Mesodermal cell (in vitro differentiated cells): ENCODE data around the gene CEP112.

ENCODE experiments used
- H3K27ac ChIP-seq: 2 replicates; pipeline ENCODE4 v1.7.0; 2013; ENCODE audit warnings: mild to moderate bottlenecking, low read depth, low read length, moderate library complexity; ENCODE audit not compliant: severe bottlenecking
- H3K36me3 ChIP-seq: 2 replicates; pipeline ENCODE4 v1.7.1; 2013; ENCODE audit warnings: mild to moderate bottlenecking, low read length, moderate library complexity; ENCODE audit not compliant: control insufficient read depth, insufficient read depth
- H3K4me1 ChIP-seq: one replicate; pipeline ENCODE4 v1.7.1; 2013; ENCODE audit warnings: mild to moderate bottlenecking, low read length; ENCODE audit not compliant: insufficient read depth, control insufficient read depth, poor library complexity, severe bottlenecking
- H3K4me3 ChIP-seq: 2 replicates; pipeline ENCODE4 v1.7.0; 2013; ENCODE audit warnings: low read length, control low read depth, mild to moderate bottlenecking; ENCODE audit not compliant: insufficient read depth, poor library complexity, severe bottlenecking; ENCODE audit errors: extremely low read depth
- H3K9me3 ChIP-seq: 2 replicates; pipeline ENCODE4 v1.7.1; 2013; ENCODE audit warnings: mild to moderate bottlenecking, low read length, moderate library complexity; ENCODE audit not compliant: control insufficient read depth
- WGBS, 2 experiments: methylation state at CpG; one replicate each; pipeline ENCODE4 v1.1.5; 2013; ENCODE audit warnings: missing lambda C conversion rate in 2 of 2; ENCODE audit not compliant: insufficient coverage in 2 of 2; 5-methylcytosine and 5-hydroxymethylcytosine counted together

Gene CEP112

DNA sequence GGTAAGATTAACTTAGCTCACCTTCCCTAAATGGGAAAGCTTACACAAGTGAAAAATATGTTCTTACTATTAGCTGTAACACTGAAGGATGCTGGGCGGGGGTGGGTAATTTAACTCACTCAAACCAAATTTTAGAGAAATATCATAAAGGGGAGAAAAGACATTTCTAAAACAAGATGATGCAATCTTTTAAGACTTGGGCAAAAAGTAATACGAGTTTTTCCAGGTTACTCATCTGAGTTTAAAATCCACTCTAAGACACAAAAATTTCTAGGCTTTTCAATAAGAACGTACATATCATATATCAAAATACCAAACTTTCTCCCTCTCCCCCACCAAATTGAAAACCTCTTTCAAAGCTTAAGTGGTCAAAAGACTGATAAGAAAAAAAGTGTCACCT lies 228.8 kb downstream of the CEP112 start:
- WGBS, 2 experiments, result 90 to 100% methylated on average over 2 of the region's 3 CpGs
- Histone ChIP-seq H3K4me1 (no peaks in the 10 kb centered on the region), H3K9me3 (peaks cover 3% of the 10 kb centered on the region), H3K4me3 (no peak overlapping the region), H3K36me3 (peaks cover 3% of the 10 kb centered on the region), H3K27ac (no peak overlapping the region)

DNA sequence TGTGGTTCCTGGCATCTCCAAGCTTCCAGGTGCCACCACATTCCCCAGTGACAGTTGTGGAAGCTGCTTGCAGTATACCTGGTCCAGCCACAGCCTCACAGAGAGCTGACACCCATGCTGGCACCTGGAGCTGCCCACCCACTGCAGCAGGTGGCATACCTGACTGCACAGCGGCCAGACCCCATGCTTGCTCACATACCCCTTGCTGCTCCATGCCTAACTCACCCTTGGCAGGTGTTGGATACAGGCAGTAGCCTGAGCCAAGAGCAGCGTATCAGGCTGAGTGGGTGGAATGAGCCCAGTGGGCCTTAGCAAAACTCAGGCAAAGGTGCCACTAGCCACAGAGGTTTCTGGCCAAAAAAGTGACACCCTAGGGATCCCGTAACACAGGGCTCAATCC lies 232.3 kb downstream of the CEP112 start:
- 88 to 100% methylated on average over 1 to 2 of the region's 3 CpGs for WGBS, 2 experiments
- no peak overlapping the region for H3K4me3 ChIP-seq
- peaks cover 3% of the 10 kb centered on the region for H3K36me3 ChIP-seq
- H3K27ac ChIP-seq, result no peak overlapping the region
- H3K4me1 ChIP-seq, result no peaks in the 10 kb centered on the region
- peaks cover 3% of the 10 kb centered on the region for H3K9me3 ChIP-seq

GRCh38 chr17:65956814-65957213 lies 235.1 kb downstream of the CEP112 start:
- no peaks in the 10 kb centered on the region for H3K4me1 ChIP-seq
- H3K36me3 ChIP-seq, result peaks cover 3% of the 10 kb centered on the region
- no peak overlapping the region for H3K4me3 ChIP-seq
- no peak overlapping the region for H3K27ac ChIP-seq
- no peaks in the 10 kb centered on the region for H3K9me3 ChIP-seq
- no CpG with 5 or more reads among the region's 1 CpG for whole genome bisulfite sequencing, 2 experiments

GRCh38 chr17:65954148-65954449 lies 237.8 kb downstream of the CEP112 start:
- Histone ChIP-seq H3K4me3 (no peak overlapping the region), H3K9me3 (no peaks in the 10 kb centered on the region), H3K4me1 (no peaks in the 10 kb centered on the region), H3K36me3 (no peaks in the 10 kb centered on the region), H3K27ac (peak overlapping the region; percentile 84)
- WGBS, 2 experiments, result 67 to 80% methylated on average over 1 of the region's 2 CpGs

DNA sequence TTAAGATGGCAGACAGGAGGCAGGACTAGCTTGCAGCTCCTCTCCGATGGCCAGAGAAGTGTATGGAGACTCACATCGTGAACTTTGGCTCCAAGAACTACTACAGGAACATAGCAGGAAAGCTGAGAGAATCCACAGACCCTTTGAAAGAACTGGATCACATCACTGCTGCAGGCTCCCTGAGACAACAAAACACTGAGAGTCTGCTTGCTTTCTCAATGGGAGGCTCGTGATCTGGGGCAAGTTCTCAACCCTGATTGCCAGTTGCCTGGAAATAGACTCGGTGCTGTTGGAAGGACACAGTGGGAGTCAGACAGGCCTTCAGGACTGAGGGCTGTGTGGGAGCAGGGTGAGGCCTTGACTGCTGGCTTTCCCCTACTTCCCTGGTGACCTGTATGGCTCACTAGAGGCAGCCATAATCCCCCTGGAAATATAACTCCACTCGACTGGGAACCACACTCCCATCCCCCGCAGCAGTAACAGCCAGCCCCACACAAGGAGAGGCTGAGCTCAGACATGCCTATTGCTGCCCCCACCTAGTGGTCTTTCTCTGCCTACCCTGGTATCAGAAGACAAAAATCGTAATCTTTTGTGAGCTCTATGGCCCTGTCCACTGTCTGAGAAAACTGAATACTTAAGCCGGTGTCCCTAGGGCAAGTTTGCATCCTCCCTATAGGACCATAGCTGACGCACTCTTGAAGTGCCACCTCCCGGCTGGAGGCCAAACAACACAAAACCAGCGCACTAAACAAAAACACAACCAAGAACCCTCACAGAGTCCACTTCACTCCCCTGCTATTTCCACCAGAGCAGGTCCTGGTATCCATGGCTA lies 238.4 kb downstream of the CEP112 start:
- H3K4me3 ChIP-seq, result no peak overlapping the region
- no peaks in the 10 kb centered on the region for H3K36me3 ChIP-seq
- peak overlapping the region; percentile 84 for H3K27ac ChIP-seq
- no peaks in the 10 kb centered on the region for H3K9me3 ChIP-seq
- no peaks in the 10 kb centered on the region for H3K4me1 ChIP-seq
- WGBS, 2 experiments, result 81 to 88% methylated on average over 6 to 11 of the region's 11 CpGs

DNA sequence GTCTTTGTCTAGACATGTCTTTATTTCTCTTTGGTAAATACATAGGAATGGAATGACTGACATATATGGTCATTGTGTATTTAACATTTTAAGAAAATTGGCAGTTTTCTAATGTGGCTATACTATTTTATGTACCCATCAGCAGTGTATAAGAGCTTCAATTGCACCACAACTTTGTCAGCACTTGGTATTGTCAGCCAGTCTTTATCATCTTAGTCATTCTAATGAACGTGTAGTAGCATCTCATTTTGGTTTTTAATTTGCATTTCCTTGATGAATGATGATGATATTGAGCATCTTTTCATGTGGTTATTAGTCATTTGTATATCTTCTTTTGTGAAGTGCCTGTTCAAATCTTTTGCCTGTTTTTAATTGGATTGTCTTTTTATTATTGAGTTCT lies 239.3 kb downstream of the CEP112 start:
- Histone ChIP-seq H3K4me1 (no peaks in the 10 kb centered on the region), H3K9me3 (no peaks in the 10 kb centered on the region), H3K36me3 (no peaks in the 10 kb centered on the region), H3K27ac (no peak overlapping the region), H3K4me3 (no peak overlapping the region)
- WGBS, 2 experiments, result 90 to 100% methylated on average over 1 of the region's 1 CpG

DNA sequence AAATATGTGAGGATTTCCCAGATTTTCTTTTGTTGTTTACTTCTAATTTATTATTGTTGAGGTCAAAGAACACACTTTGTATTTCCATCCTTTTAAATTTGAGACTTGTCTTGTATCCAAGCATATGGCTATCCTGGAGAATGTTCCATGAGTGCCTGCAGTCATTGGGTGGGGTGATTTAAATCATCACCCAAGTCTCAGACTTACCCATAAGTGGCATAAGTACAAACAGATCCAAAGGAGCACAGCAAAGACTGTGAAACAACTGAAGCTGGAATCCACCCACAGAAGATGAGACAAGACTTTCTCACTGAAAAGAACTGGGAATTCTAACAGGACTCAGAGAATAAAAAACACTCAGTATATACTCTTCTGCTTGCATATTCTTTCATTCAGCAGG lies 239.9 kb downstream of the CEP112 start:
- Histone ChIP-seq H3K4me3 (no peak overlapping the region), H3K36me3 (no peaks in the 10 kb centered on the region), H3K27ac (no peak overlapping the region), H3K9me3 (no peaks in the 10 kb centered on the region), H3K4me1 (no peaks in the 10 kb centered on the region)

- H3K9me3 ChIP-seq, result no peaks in the 10 kb centered on the region
- no CpG with 5 or more reads among the region's 2 CpGs for WGBS, 2 experiments
- no peak overlapping the region for H3K4me3 ChIP-seq
- H3K27ac ChIP-seq, result no peak overlapping the region
- H3K36me3 ChIP-seq, result no peaks in the 10 kb centered on the region
- no peaks in the 10 kb centered on the region for H3K4me1 ChIP-seq
Observed at GRCh38 chr17:65947831-65948230, 244.1 kb downstream of the CEP112 start.

- Histone ChIP-seq H3K9me3 (no peaks in the 10 kb centered on the region), H3K4me1 (no peaks in the 10 kb centered on the region), H3K4me3 (no peak overlapping the region), H3K36me3 (no peaks in the 10 kb centered on the region), H3K27ac (no peak overlapping the region)
- no CpG with 5 or more reads among the region's 1 CpG for WGBS, 2 experiments
Observed at GRCh38 chr17:65942592-65942991, 249.3 kb downstream of the CEP112 start.

DNA sequence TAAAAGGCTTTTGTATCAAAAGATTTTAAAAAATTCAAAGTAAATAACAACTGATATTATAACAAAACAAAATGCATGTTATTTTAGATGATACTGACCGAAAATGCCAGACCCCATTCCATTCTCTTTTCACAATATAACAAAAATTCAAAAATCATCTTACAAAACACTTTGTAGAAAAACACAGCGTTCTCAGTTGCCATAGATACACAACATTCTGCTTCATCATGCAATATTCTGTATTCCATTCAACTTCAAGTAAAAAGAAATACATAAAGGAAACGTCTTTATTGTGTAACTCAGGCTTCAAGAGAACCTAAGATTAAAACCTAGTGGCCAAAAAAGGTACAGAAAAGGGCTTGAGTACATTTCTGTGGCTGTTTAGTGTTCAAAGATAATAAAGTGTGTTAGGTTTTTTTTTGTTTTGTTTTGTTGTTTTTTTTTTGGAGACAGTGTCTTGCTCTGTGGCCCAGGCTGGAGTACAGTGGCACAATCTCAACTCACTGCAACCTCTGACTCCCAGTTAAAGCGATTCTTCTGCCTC lies 250.5 kb downstream of the CEP112 start:
- H3K4me3 ChIP-seq, result no peak overlapping the region
- H3K27ac ChIP-seq, result no peak overlapping the region
- H3K9me3 ChIP-seq, result no peaks in the 10 kb centered on the region
- no peaks in the 10 kb centered on the region for H3K36me3 ChIP-seq
- no peaks in the 10 kb centered on the region for H3K4me1 ChIP-seq
- 91 to 93% methylated on average over 3 of the region's 4 CpGs for whole genome bisulfite sequencing, 2 experiments

DNA sequence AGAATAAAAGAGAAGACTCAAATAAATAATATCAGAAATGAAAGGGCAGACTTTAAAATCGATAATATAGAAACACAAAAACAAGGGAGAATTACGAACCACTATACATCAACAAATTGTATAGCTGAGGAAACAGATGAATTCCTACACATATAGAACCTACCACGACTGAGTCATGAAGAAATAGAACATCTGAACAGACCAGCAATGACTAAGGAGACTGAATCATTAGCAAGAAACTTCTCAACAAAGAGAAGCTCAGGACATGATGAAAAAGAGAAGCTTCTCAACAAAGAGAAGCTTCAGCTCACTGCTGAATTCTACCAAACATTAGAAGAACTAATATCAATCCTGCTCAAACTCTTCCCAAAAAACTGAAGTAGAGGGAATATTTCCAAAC lies 255.9 kb downstream of the CEP112 start:
- H3K4me1 ChIP-seq, result no peaks in the 10 kb centered on the region
- no peaks in the 10 kb centered on the region for H3K36me3 ChIP-seq
- H3K9me3 ChIP-seq, result no peaks in the 10 kb centered on the region
- H3K27ac ChIP-seq, result no peak overlapping the region
- H3K4me3 ChIP-seq, result no peak overlapping the region
- no CpG with 5 or more reads among the region's 3 CpGs for WGBS, 2 experiments
